Posterior vena cava (tissue), 2 donors: ENCODE results near the gene F2R. TPM values are rescaled to one million over a fixed set of nuclear protein-coding genes. Genes with fewer than 3 reads are reported as not detected.
"Not testable (repeated sequence)": the region's sequence is repeated elsewhere in the genome, so short reads cannot be mapped to it uniquely, and the experiment has no call there.

Source experiments
- DNase-seq: peaks from one replicate; pipeline ENCODE4 v3.0.0-alpha.2; 2020; ENCODE audit warnings: low spot score
- intact Hi-C, 2 donors: fragments of 100-400 bp; cut with DNase I; formaldehyde crosslinking; loops; one replicate each; pipeline versions ENCODE4 v1.14.1 to v1.14.2; 2022 to 2023
- long read RNA-seq, 2 donors: library from polyadenylated mRNA; unstranded; transcript quantifications; one replicate each; pipeline ENCODE4 v2.0.0, GENCODE V29; 2020 to 2021
- total RNA-seq, 2 donors: library from RNA; stranded (reverse); fragmentation: NEBNext Ultra II Directional; extraction: Animal tissue kit (Norgen Biotek cat#: 25700); gene quantifications; one replicate each; pipeline ENCODE4 v1.2.1, GENCODE V29; 2021
- donor health status: DM: yes; HTN: yes; CAD: no.
- donor health status: DM: yes; HTN: yes; CAD: no.

The F2R gene
- total RNA-seq: 10 to 100 TPM; 13.9 to 19.9 TPM
- long read RNA-seq, donor 1, partial matches to known transcripts: 0 of 3 reads
- long read RNA-seq, donor 1, other reads (novel, unspliced or antisense): 1 of 3 reads
- long read RNA-seq, donor 2, transcript F2R-201 (2 exons, 3,821 nt): major isoform, 5 of 9 reads
- long read RNA-seq, donor 2, partial matches to known transcripts: 0 of 9 reads
- long read RNA-seq, donor 2, other reads (novel, unspliced or antisense): 4 of 9 reads

GRCh38 chr5:76715736-76716455 lies at the start of gene F2R:
F2R (plus strand) TSS chr5:76716126; CDS start chr5:76716308, 182 bp downstream.
- intact Hi-C loops: no loop called here
- peak; percentile 88 for DNase-seq

- intact Hi-C loops: loop anchor here in 1 of 2 donors (10.0 kb wide), 1 partner anchor 1587 kb away; no protein-coding TSS in a partner anchor
- no peak for DNase-seq
Measured at GRCh38 chr5:76667495-76667894, 48.4 kb upstream of the F2R start.

GRCh38 chr5:76669245-76669644 lies 46.7 kb upstream of the F2R start:
- no peak for DNase-seq
- intact Hi-C loops: loop anchor here in 1 of 2 donors (10.0 kb wide), 1 partner anchor 1586 kb away; no protein-coding TSS in a partner anchor

- DNase-seq: no peak
- intact Hi-C loops: no loop called here
Measured at GRCh38 chr5:76670508-76670907, 45.4 kb upstream of the F2R start.

- DNase-seq: no peak
- intact Hi-C loops: no loop called here
Measured at GRCh38 chr5:76672242-76672641, 43.7 kb upstream of the F2R start.

- intact Hi-C loops: no loop called here
- DNase-seq: no peak
Measured at GRCh38 chr5:76673125-76673524, 42.8 kb upstream of the F2R start.

- DNase-seq: no peak
- intact Hi-C loops: no loop called here
Measured at GRCh38 chr5:76674330-76675066, 41.4 kb upstream of the F2R start.

- intact Hi-C loops: no loop called here
- DNase-seq: no peak
Measured at GRCh38 chr5:76675364-76675763, 40.6 kb upstream of the F2R start.

GRCh38 chr5:76677849-76678472 lies 38.0 kb upstream of the F2R start:
- DNase-seq: no peak
- intact Hi-C loops: no loop called here

- DNase-seq: no peak
- intact Hi-C loops: no loop called here
Measured at GRCh38 chr5:76679231-76679630, 36.7 kb upstream of the F2R start.

GRCh38 chr5:76680826-76681225 lies 35.1 kb upstream of the F2R start:
- DNase-seq: not testable (repeated sequence)
- intact Hi-C loops: loop anchor here in 1 of 2 donors (5.0 kb wide), 1 partner anchor 971 kb away; no protein-coding TSS in a partner anchor

GRCh38 chr5:76681287-76681686 lies 34.6 kb upstream of the F2R start:
- no peak for DNase-seq
- intact Hi-C loops: loop anchor here in 1 of 2 donors (5.0 kb wide), 1 partner anchor 971 kb away; no protein-coding TSS in a partner anchor

GRCh38 chr5:76682387-76682786 lies 33.5 kb upstream of the F2R start:
- DNase-seq: no peak
- intact Hi-C loops: loop anchor here in 1 of 2 donors (5.0 kb wide), 1 partner anchor 970 kb away; no protein-coding TSS in a partner anchor

GRCh38 chr5:76683816-76684731 lies 31.9 kb upstream of the F2R start:
- intact Hi-C loops: loop anchor here in 1 of 2 donors (5.0 kb wide), 1 partner anchor 968 kb away; no protein-coding TSS in a partner anchor
- no peak for DNase-seq

- no peak for DNase-seq
- intact Hi-C loops: loop anchor here in 1 of 2 donors (5.0 kb wide), 1 partner anchor 967 kb away; no protein-coding TSS in a partner anchor
Measured at GRCh38 chr5:76684756-76685519, 31.0 kb upstream of the F2R start.

GRCh38 chr5:76685704-76686103 lies 30.2 kb upstream of the F2R start:
- DNase-seq: no peak
- intact Hi-C loops: no loop called here

- intact Hi-C loops: no loop called here
- DNase-seq: no peak
Measured at GRCh38 chr5:76688212-76688611, 27.7 kb upstream of the F2R start.

GRCh38 chr5:76688836-76689235 lies 27.1 kb upstream of the F2R start:
- intact Hi-C loops: no loop called here
- DNase-seq: no peak
